Measurements from ENCODE around the gene PATL2.
"Not testable (repeated sequence)": the region's sequence is repeated elsewhere in the genome, so short reads cannot be mapped to it uniquely, and the experiment has no call there.

PATL2 gene

DNA sequence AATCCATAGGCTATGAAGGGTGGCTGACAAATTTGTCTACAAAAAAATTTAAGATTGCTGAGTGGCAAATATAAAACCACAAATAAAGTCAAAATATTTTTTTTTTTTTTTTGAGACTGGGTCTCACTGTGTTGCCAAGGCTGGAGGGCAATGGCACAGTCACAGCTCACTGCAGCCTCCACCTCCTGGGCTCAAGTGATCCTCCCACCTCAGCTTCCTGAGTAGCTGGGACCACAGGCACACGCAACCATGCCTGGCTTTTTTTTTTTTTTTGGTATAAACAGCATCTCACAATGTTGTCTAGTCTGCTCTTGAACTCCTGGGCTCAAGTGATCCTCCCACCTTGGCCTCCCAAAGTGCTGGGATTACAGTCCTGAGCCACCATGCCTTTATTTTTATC lies 20.9 kb downstream of the PATL2 start:
- DNase-seq (ENCODE audit: low spot score): not testable (repeated sequence)

GRCh38 chr15:44689318-44689717 lies 21.8 kb downstream of the PATL2 start:
- not testable (repeated sequence) for DNase-seq (ENCODE audit: low spot score)

GRCh38 chr15:44682809-44683682 lies 28.1 kb downstream of the PATL2 start:
- not testable (repeated sequence) for DNase-seq (ENCODE audit: low spot score)

- no peak for DNase-seq (ENCODE audit: low spot score)
Measured at GRCh38 chr15:44682211-44682610, 28.9 kb downstream of the PATL2 start.

- DNase-seq (ENCODE audit: low spot score): no peak
Measured at GRCh38 chr15:44676676-44677075, 34.4 kb downstream of the PATL2 start.

- no peak for DNase-seq (ENCODE audit: low spot score)
Measured at GRCh38 chr15:44675911-44676310, 35.2 kb downstream of the PATL2 start.

GRCh38 chr15:44673639-44674038 lies 37.5 kb downstream of the PATL2 start:
- no peak for DNase-seq (ENCODE audit: low spot score)

GRCh38 chr15:44670087-44670950 lies 40.8 kb downstream of the PATL2 start:
- no peak for DNase-seq (ENCODE audit: low spot score)

GRCh38 chr15:44668921-44669320 lies 42.2 kb downstream of the PATL2 start:
- no peak for DNase-seq (ENCODE audit: low spot score)

GRCh38 chr15:44667039-44667360 lies 44.1 kb downstream of the PATL2 start:
- DNase-seq (ENCODE audit: low spot score): no peak

- DNase-seq (ENCODE audit: low spot score): no peak
Measured at GRCh38 chr15:44666210-44667038, 44.7 kb downstream of the PATL2 start.

- peak; percentile 92 for DNase-seq (ENCODE audit: low spot score)
Measured at GRCh38 chr15:44663410-44664308, 47.5 kb downstream of the PATL2 start, which contains the start of gene SPG11. TSS of gene SPG11 (minus strand) at chr15:44663662. CDS start at chr15:44663647, 15 bp downstream.

- peak; percentile 45 for DNase-seq (ENCODE audit: low spot score)
Measured at GRCh38 chr15:44662478-44663409, 48.4 kb downstream of the PATL2 start.

- DNase-seq (ENCODE audit: low spot score): no peak
Measured at GRCh38 chr15:44661576-44661975, 49.5 kb downstream of the PATL2 start.

DNA sequence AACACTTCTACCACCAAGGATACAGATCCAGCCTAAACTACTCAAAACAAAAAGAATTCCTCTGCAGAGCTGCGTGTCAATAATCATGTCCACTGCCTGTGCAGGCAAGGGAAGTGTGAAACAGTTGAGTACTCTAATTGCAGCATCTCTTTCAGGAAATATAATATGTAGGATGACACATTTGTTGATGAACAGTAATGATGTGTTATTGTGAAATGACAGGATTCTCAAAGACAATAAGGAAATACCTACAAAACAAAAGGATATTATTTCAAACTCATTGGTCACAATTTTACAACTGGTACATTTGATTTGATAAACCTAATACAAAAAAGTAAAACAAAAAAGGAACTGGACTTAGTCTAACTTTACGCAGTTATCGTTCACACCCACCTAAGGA lies 52.1 kb downstream of the PATL2 start:
- DNase-seq (ENCODE audit: low spot score): no peak

DNA sequence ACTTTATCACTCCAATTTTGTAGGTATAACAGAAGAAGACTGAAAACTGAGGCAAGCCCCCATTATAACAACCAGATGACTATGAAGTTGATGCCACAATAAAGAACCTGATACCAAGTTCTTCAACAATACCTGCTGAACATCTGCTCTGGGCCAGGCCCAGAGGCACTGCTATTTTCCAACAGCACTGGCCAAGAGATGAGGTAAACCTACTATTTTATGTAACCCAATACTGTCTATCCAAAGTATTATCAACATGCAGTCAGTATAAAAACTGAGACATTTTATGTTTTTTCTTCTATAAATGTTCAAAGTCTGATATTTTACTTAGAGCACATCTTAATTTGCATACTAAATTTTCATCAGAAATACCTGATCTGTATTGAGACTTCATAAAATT lies 53.7 kb downstream of the PATL2 start:
- DNase-seq (ENCODE audit: low spot score): no peak

DNA sequence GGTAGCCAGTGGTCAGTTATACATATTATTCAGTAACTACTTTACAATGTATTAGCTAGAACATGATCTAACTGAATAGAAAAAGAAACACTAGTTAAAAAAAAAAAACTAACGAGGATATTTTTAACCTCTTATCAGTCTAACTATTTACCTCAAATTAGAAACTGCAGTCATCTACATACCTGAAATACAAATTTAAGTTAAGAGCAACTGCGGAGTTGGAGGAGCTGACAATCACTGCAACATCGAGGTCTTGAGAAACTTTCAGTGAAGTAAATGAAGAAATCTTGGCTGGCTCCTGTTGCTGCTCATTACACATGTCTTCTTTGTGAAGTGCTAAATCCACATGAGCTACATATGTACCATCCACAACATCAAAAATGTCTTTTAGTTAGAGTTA lies 54.2 kb downstream of the PATL2 start:
- no peak for DNase-seq (ENCODE audit: low spot score)

- no peak for DNase-seq (ENCODE audit: low spot score)
Measured at GRCh38 chr15:44656298-44656697, 54.8 kb downstream of the PATL2 start.

- DNase-seq (ENCODE audit: low spot score): no peak
Measured at GRCh38 chr15:44654858-44655257, 56.3 kb downstream of the PATL2 start.

GRCh38 chr15:44647637-44648036 lies 63.5 kb downstream of the PATL2 start:
- no peak for DNase-seq (ENCODE audit: low spot score)

Measured in hepatic stellate cell (primary cell).